DND-41 (cell line): ENCODE results near the gene PRRC1.

Source experiments
- CTCF ChIP-seq: IDR thresholded peaks from 2 replicates; pipeline ENCODE4 v1.5.1; 2012; ENCODE audit warnings: borderline replicate concordance, low read length, moderate library complexity, mild to moderate bottlenecking; ENCODE audit not compliant: poor library complexity, severe bottlenecking; ENCODE audit errors: extremely low read depth
- EZH2 ChIP-seq: IDR thresholded peaks from 3 replicates; pipeline ENCODE4 v1.6.1; 2012; ENCODE audit warnings: borderline replicate concordance, low read depth, mild to moderate bottlenecking, moderate library complexity, low read length, inconsistent platforms; ENCODE audit not compliant: severe bottlenecking

- TF ChIP-seq CTCF (no peak), EZH2 (no peak)
Measured at GRCh38 chr5:127590156-127590722, 72.8 kb downstream of the PRRC1 start.
